ENCODE data around the gene EDEM3. TPM values are rescaled to one million over a fixed set of nuclear protein-coding genes. Genes with fewer than 3 reads are reported as not detected.
"Not testable (repeated sequence)": the region's sequence is repeated elsewhere in the genome, so short reads cannot be mapped to it uniquely, and the experiment has no call there.

The EDEM3 gene
- total RNA-seq, 1 donor from 2014 or later: 24.1 TPM

DNA sequence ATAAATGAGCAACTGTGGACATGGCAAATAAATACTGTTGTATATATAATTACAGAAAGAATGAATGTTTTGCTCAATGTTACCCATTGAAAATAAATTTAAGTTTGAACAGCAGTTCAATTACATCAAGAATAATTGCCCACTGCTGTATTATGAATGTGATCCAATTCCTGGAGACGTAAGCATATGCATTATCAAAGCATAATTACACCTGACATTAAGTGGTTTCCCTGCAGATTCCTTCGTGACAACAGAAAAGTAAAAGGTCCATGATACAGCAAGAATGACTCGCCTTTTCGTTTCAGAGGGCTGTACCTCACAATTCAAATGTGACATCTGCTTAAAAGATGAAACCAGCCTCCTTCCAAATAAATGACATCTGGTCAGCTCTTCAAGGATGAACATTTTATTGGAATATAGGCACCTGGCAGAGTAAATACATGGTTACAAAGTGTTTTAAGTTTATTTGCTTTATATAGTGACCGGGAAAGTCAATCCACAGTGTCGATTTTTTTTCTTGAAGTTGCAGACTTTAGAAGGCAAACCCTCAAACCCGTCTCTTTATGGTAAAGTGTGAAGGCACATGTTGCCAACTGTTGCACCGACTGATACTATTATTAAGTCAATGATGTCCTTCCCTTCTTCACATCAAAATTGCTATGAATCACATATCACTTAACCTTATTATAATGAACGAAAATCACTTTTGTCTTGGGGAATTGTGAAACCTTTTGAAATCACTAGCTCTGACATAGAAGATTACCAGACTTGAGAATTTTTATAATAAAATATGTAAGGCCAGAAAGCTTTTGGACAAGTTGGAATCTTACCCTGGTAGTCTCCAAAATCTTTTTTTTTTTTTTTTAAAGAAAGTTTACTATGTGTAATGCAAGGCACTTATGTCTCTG lies 36.2 kb upstream of the EDEM3 start:
- H3K4me1 ChIP-seq: peaks cover 23% of the 10 kb centered on the region
- TF ChIP-seq POLR2AphosphoS5 (IDR thresholded peaks at IDR 0.05; ENCODE audit: insufficient read depth in 1 of 2, low read depth in 1 of 2) (no peak), POLR2A (IDR thresholded peaks at IDR 0.05) (no peak)
- TF ChIP-seq, protein P1, sequence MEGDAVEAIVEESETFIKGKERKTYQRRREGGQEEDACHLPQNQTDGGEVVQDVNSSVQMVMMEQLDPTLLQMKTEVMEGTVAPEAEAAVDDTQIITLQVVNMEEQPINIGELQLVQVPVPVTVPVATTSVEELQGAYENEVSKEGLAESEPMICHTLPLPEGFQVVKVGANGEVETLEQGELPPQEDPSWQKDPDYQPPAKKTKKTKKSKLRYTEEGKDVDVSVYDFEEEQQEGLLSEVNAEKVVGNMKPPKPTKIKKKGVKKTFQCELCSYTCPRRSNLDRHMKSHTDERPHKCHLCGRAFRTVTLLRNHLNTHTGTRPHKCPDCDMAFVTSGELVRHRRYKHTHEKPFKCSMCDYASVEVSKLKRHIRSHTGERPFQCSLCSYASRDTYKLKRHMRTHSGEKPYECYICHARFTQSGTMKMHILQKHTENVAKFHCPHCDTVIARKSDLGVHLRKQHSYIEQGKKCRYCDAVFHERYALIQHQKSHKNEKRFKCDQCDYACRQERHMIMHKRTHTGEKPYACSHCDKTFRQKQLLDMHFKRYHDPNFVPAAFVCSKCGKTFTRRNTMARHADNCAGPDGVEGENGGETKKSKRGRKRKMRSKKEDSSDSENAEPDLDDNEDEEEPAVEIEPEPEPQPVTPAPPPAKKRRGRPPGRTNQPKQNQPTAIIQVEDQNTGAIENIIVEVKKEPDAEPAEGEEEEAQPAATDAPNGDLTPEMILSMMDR (IDR thresholded peaks at IDR 0.05): no peak
- H3K27ac ChIP-seq: no peak overlapping the region
- intact Hi-C loops (cut with DNase I): no loop called here
- H3K36me3 ChIP-seq: no peaks in the 10 kb centered on the region
- H3K27me3 ChIP-seq: no peaks in the 10 kb centered on the region
- no peak overlapping the region for H3K4me3 ChIP-seq
- H3K9me3 ChIP-seq: no peaks in the 10 kb centered on the region
- DNase-seq (ENCODE audit: extremely low spot score in 2 of 2): no peak

DNA sequence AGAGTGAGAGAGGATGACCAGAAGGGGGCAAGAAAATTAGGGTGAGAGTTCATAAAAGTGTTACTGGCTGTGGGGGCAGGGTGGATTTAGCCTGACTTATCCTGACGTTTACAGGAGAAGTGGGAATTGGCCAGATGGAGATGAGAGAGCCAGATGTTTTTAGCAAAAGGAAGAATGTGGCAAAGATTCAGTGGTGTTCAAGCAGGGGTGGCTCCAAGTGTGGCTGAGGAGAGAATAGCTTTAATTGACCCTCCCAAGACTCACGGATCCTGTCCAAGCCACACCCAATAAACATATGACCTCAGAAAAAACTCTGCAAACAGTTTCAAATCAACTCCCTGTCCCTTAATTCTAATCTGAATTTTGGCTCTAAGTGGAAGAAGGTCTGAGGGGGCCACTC lies 35.2 kb upstream of the EDEM3 start:
- no peaks in the 10 kb centered on the region for H3K27me3 ChIP-seq
- intact Hi-C loops (cut with DNase I): no loop called here

DNA sequence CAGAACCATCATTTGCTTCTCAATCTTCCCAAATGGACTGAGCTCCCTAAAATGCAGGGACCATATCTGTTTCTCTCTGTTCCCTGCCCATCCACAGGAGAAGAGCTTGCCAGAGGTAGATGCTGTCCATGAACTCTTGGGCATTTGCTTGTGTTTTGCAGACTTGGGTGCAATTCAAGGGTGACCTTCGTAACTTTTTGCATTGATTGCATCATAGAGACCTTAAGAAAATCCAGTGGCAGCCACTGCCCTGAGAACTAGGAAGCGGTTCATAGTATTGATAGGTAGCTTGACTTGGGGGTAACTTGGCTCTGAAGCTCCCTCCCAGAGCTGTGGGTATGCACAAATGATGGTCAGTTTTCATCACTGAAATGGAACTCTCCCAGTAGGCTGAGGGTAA lies 34.3 kb upstream of the EDEM3 start:
- intact Hi-C loops (cut with DNase I): no loop called here
- H3K36me3 ChIP-seq: no peaks in the 10 kb centered on the region

More for the DNA sequence above, 35.2 kb upstream of the EDEM3 start:
- Histone ChIP-seq H3K4me3 (no peak overlapping the region), H3K36me3 (no peaks in the 10 kb centered on the region), H3K9me3 (no peaks in the 10 kb centered on the region), H3K4me1 (peaks cover 23% of the 10 kb centered on the region), H3K27ac (no peak overlapping the region)
- no peak for TF ChIP-seq POLR2A (IDR thresholded peaks at IDR 0.05)
- no peak for TF ChIP-seq POLR2AphosphoS5 (IDR thresholded peaks at IDR 0.05; ENCODE audit: insufficient read depth in 1 of 2, low read depth in 1 of 2)
- TF ChIP-seq, protein P1 (IDR thresholded peaks at IDR 0.05): no peak
- no peak for DNase-seq (ENCODE audit: extremely low spot score in 2 of 2)

DNA sequence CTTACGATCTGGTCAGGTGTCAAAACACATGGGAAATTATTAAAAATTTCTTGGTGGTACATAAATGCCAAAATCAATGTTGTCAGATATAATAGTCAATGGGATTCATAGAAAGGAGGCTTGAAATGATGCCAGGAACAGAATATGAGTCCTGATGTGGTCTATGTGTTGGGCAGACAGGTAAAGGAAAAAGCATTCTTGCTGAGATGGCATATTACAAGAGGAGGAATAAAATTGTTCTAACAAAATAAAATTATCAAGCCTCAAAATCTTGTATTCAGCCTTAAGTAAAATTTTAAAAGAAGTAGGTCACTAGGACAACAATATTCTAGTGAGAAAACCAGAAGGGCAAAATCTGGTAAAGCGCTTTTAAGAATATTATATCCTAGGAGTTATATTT lies 30.9 kb upstream of the EDEM3 start:
- DNase-seq (ENCODE audit: extremely low spot score in 2 of 2): no peak
- TF ChIP-seq POLR2A (IDR thresholded peaks at IDR 0.05) (no peak), POLR2AphosphoS5 (IDR thresholded peaks at IDR 0.05; ENCODE audit: insufficient read depth in 1 of 2, low read depth in 1 of 2) (no peak)
- intact Hi-C loops (cut with DNase I): no loop called here
- no peak overlapping the region for H3K4me3 ChIP-seq
- no peaks in the 10 kb centered on the region for H3K27me3 ChIP-seq
- peaks cover 4% of the 10 kb centered on the region for H3K9me3 ChIP-seq
- no peak overlapping the region for H3K27ac ChIP-seq
- H3K36me3 ChIP-seq: no peaks in the 10 kb centered on the region
- no peaks in the 10 kb centered on the region for H3K4me1 ChIP-seq

More for the DNA sequence above, 34.3 kb upstream of the EDEM3 start:
- TF ChIP-seq POLR2AphosphoS5 (IDR thresholded peaks at IDR 0.05; ENCODE audit: insufficient read depth in 1 of 2, low read depth in 1 of 2): no peak
- TF ChIP-seq, protein P1 (IDR thresholded peaks at IDR 0.05): no peak
- H3K27ac ChIP-seq: no peak overlapping the region
- no peaks in the 10 kb centered on the region for H3K9me3 ChIP-seq
- peaks cover 23% of the 10 kb centered on the region for H3K4me1 ChIP-seq
- H3K4me3 ChIP-seq: no peak overlapping the region
- H3K27me3 ChIP-seq: no peaks in the 10 kb centered on the region
- no peak for DNase-seq (ENCODE audit: extremely low spot score in 2 of 2)

DNA sequence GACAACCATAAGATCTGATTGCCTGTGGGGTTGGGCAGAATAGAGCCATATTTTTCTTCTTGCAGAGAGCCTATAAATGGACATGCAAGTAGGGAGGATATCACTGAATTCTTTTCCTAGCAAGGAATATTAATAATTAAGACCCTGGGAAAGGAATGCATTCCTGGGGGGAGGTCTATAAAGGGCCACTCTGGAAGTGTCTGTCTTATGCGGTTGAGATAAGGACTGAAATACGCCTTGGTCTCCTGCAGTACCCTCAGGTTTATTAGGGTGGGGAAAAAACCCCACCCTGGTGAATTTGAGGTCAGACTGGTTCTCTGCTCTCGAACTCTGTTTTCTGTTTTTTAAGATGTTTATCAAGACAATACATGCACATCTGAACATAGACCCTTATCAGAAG lies 29.1 kb upstream of the EDEM3 start:
- H3K36me3 ChIP-seq; H3K27ac ChIP-seq; H3K4me1 ChIP-seq; H3K27me3 ChIP-seq; intact Hi-C loops (cut with DNase I); DNase-seq (ENCODE audit: extremely low spot score in 2 of 2); H3K9me3 ChIP-seq; H3K4me3 ChIP-seq: not testable (repeated sequence)

DNA sequence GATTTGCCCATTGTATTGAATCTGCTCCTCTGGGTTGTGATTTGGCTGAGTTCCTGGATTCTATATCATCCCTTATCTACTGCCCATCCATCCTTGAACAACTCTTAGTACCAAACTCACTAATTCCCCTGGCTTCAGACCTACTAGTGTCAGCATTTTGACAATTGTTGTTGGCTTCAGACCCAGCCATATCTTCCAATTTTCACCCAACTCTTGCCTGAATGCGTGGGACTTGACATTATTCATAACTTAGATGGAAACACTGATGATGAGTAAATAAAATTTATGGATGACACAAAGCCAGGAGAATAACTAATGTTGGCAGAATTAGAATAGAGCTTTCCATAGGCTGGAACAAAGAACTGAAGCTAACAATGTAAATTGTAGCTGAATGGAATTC lies 27.3 kb upstream of the EDEM3 start:
- Histone ChIP-seq H3K9me3 (peaks cover 4% of the 10 kb centered on the region), H3K27ac (no peak overlapping the region), H3K27me3 (no peaks in the 10 kb centered on the region), H3K4me3 (no peak overlapping the region), H3K4me1 (no peaks in the 10 kb centered on the region), H3K36me3 (no peaks in the 10 kb centered on the region)
- intact Hi-C loops (cut with DNase I): no loop called here
- no peak for DNase-seq (ENCODE audit: extremely low spot score in 2 of 2)
- TF ChIP-seq, protein P1 (IDR thresholded peaks at IDR 0.05): no peak
- no peak for TF ChIP-seq POLR2AphosphoS5 (IDR thresholded peaks at IDR 0.05; ENCODE audit: insufficient read depth in 1 of 2, low read depth in 1 of 2)
- TF ChIP-seq POLR2A (IDR thresholded peaks at IDR 0.05): no peak

Data from vagina (tissue), 2 donors.